NCI-H2081 (cell line): Measurements from ENCODE around the gene ATP5ME.
"Not testable (repeated sequence)": the region's sequence is repeated elsewhere in the genome, so short reads cannot be mapped to it uniquely, and the experiment has no call there.

Source experiments
- DNase-seq, 2 experiments: peaks; one replicate each; lab custom pipeline; 2025; lab: John Stamatoyannopoulos, UW

Gene ATP5ME

DNA sequence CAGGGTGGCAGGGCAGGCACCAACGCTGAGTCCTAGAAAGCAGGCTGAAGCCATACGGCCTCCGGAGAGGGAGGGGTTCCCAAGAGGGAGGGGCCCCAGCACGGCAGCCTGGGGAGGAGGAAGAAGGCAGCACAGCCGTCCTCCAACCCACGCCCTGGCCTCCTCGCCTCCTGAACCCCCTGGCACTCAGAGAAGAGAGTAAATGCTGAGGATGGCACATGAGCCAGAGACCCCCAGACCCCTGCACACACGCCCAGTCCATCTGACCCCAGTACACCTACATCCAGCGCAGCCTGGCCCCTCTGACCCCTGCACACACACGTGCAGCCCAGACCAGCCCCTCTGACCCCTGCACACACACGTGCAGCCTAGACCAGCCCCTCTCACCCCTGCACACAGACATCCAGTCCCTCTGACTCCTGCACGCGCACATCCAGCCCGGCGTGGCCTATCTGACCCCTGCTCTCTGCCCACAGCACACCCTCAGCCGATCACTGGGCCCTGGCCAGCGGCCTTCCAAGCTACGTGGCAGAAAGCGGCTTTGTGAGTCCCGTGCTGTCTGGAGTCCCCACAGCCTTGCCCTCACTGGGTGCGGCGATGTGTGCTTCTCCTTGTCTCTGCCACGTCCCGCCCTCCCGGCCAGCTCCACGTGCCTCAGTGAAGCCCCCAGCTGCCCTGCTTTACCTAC, 18.5 kb downstream of the ATP5ME start:
- DNase-seq = no peak

DNA sequence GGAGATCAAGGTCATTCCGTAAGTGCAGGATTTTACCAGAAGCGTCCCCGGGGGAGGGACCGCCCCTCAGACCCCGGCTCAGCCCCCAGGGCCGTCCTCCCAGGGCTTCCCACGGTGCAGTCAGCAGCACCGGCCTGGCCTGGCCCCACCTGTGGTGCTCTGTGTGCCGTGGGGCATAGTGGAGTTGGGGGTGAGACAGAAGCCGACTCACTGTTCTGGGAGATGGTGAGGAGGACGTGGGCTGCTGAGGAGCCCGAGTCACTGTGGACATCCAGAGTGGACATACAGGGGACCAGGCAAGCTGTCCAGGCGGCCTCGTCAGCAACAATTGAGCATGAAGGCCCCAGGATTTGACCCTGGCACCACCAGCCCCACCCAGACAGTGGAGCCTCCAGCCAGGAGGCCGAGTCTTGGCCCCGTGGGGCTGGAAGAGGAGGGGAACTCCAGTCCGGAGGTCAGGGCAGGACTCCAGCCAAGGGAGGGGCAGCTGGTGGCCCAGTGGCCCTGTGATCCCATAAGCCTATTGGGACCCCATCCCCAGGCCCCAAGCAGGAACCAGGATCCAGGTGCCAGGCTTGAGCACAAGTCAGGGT, 19.1 kb downstream of the ATP5ME start:
- DNase-seq = no peak

DNA sequence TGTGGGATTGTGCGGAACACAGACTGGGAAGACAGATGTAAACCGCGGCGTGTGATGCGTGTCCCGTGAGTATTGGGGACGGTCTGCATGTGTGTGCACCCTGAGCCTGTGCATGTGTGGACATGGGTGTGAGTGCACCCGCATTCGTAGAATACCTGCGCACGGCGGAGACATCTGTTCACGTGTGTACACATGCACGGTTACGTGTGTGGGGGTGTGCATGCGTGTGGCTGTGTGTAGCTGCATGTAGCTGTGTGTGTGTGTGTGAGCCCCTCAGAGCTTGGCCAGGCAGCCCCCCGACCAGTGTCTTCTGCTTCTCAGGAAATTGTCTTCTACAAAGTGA, 19.6 kb downstream of the ATP5ME start:
- DNase-seq = no peak

DNA sequence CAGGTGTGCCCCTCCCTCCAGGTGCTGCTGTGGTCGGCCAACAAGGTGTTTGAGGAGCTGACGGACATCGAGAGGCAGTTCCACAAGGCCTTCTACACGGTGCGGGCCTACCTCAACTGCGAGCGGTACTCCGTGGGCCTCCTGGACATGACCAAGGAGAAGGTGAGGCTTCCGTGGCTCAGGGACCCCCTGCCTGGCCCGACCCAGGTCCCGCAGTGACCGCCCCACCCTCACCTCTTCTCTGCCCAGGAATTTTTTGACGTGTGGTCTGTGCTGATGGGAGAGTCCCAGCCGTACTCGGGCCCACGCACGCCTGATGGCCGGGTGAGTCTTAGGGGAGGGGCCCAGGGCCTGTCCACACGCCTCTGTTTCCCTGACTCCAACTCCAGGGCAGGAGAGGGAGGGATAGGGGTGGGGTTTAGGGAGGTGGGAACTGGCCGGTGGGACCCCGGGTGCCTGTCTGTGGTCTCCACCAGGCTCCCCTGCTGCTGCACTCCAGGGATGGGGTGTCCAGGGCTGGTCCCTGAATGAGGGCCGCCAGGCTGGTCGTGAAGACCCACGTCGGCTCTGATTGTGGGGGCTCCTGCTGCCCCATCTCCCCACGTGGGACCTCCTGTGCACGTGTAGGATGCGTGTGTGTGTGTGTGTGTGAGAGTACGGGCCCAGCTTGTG, 20.1 kb downstream of the ATP5ME start:
- no peak for DNase-seq

DNA sequence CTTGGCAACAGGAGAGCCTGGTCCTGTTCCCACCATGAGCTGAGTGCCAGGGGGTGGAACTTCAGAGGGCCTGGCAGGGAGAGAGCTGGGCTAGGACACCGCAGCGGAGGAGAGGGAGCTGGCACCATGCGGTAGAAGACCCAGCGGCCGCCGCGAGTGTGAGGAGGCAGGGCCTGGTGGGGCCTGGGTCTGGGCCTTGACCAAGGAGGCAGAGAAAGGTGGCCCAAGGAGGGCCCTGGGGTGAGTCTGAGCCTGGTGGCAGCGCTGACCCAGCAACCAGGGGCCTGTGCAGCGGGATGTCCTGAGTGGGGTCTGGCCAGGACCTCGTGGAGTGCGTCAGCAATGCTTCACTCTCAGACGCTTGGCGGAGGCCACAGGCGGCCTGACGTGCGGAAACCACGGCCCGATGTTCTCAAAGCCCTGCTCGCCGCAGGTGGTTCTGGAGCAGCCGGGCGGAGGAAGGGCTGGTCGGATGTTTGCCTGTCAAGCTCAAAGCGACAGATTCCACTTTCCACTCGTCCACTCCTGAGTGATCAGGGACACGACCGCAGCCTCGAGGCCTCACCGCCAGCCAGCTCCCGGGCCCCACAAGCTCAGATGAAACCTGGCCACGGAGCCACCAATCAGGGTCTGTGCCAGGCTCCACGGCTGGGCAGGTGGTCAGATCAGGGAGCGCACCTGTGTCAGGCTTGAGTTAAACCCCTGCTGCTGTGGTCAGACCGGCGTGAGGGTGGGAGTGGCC, 20.8 kb downstream of the ATP5ME start:
- DNase-seq = no peak

DNA sequence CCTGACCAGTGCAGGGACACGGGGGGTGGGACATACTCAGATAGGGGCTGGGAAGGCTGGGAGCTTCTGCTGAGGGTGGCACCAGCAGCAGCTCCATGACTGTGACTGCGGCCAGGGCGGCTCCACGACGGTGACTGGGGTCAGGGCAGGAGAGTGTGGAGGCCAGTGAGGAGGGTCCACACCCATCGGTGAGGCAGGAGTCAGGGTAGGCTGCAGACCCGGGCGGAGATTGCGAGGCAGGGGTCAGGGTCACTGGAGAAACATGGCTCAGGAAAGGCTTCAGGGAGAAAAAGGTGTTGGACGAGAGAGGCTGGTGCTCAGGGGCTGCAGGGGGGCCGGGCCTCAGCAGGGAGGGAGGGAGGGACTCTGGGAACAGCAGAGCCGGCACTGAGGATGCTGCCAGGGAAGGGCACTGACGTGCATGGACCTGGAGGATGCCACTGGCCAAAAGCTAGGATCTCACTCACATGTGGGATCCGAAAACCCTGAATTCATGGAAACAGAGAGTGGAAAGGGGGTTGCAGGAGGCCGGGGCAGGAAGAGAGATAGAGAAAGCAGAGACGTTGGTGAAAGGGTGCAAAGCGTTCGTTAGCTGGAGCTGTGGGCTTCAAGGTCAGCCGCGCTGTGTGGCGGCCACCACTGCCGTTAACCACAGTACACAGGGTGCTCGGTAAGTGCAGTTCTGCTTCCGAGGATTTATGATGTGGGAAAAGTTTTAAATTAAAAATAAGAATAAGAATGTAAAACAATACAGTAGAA, 22.0 kb downstream of the ATP5ME start:
- no peak for DNase-seq

DNA sequence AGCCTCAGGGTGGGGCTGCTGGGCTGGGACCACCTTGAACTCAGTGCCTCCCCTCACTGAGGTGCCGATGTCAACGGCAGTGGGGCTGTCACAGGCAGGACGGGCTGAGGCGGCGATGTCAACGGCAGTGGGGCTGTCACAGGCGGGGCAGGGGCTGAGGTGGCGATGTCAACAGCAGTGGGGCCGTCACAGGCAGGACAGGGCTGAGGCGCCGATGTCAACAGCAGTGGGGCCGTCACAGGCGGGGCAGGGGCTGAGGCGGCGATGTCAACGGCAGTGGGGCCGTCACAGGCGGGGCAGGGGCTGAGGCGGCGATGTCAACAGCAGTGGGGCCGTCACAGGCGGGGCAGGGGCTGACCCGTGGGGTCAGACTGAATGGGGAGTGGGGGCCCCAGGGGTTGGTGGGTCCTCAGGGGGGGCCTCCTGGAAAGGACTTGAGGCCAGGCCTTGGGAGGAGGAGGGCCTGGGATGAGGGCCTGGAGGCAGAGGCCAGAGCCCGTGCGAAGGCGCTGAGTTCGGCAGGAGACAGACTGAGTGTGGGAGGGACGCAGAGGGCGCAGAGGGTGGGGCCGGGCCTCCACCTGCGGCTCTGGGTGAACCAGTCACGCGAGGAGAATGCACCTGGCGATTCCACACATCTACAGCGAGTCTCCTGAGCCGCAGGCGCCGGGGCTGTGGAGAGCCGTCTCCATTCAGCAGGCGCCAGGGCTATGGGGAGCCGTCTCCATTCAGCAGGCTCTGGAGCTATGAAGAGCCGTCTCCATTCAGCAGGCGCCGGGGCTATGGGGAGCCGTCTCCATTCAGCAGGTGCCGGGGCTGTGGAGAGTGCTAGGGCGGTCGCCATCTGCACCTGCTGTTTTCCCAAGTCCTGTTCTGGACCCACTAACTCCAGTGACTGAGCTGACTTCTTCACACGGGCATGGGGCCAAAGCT, 22.9 kb downstream of the ATP5ME start:
- no peak for DNase-seq

DNA sequence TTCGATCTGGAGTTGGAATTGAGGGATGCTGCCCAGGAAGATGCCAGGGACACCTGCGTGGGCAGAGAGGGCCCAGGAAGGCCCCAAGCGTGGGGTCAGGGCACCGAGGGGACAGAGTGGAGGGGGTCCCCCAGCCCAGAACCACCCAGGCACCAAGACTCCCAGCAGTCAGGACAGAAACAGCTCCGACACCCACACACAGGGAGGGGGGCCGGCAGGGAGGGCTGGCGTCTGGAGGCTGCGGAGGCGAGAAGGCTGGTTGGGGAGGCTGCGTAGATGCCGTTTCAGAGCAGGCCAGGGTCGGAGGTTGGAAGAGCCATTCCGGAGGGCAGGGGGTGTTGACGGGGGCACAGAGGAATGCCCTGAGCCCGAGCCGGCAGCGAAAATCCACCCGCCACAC, 23.6 kb downstream of the ATP5ME start:
- no peak for DNase-seq

DNA sequence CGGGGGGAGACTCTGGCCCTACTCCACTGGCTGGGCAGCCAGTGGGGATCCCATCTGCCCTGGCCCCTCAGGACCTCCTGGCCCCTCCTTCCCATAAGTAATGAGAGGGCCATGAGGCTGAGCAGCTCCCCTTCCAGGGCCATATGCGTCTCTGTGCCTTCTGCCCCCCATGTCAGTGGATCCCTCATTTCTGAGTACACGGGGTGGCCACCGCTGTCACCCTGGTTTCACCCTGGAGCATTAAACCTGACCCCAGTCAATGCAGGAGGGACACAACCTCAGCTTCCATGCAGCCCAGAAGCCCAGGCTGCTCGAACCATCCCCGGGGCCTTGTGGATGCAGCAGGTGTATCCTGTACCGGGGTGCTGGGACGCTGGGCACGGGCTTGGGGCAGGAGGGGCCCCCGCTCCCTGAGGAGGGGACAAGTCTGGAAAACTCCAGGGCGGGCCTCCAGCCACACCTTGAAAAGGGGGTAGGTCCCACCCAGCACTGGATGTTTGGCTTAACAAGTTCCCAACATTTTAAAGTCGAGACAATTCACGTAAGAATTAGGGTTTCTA, 24.2 kb downstream of the ATP5ME start:
- no peak for DNase-seq

DNA sequence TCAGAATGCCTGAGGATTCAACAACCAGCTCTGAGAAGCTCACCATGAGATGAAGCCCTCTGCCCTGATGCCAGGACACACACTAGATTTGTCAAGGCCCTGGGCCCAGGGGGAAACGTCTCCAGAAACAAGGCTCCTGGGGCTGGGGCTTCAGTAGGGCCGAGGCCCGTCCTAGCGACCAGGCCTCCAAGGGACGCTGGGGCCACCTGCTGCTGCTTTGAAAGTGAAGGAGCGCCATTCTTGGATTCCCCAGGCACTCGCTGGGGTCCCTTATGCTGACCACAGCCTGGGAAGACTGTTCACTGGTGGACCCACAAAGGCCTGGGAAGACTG, 24.8 kb downstream of the ATP5ME start:
- no peak for DNase-seq

DNA sequence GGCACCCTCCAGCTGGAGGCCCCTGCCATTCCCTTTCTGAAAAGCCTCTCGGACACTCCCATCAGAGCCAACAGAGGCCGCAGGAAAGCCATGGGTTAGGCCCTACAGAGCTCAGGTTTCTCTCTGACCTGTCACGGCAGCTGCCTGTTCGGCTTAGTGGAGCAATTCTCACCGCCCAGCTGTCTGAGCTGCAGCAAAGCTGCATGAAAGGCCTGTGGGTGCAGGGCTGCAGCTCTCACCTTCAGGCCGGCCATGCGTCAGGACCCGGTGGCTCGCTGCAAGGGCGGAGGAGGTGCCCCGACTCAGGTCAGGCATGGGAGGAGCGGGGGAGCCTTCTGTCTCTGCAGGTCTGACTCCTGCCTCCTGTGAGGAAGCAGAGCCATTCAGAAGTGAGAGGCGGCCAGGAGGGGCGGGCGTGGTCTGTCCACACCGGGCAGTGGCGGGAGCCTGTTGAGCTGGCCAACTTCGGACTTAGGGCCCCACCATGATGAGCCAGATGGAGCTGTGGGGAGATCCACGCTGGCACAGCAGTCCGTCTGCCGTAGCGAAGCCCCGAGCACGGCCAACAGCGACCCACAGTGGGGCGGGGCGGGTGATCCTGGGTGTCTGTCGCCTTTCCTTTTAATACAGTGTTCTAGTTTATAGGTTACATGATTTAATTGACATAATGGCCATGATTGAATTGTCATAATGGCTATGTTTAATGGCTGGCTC, 25.3 kb downstream of the ATP5ME start:
- no peak for DNase-seq

DNA sequence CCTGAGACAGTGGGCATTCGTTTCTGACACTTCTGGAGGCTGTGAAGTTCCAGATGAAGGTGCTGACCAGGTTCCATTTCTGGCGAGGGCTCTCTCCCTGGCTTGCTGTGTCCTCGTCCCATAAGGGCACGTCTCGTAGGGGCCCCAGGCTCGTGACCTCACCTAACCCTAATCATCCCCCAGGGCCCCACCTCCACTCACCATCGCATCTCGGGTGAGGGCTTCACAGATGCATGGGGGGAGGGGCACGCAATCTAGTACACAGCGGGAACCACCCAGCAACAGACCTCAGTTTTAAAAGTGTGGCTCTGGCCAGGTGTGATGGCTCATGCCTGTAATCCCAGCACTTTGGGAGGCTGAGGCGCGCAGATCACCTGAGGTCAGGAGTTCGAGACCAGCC, 26.6 kb downstream of the ATP5ME start:
- DNase-seq = no peak

DNA sequence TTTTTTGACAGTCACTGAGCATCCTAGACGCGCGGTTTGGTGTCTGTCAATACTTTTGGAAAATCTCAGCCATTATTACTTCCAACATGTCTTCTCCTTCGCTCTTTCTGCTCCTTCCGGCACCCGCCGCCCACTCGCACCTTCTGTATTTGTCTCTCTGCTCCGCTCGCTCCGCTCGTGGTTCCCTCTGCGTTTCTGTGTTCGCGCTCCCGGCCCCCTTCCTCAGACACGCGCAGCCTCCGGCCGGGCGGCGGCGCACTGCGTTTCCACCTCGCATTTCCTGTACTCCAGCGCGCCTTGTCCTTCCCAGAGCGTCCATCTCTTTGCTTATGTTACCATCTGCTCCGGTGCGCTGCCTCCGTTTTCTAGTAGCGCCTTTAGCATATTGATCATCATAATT, 27.6 kb downstream of the ATP5ME start:
- DNase-seq = no peak

DNA sequence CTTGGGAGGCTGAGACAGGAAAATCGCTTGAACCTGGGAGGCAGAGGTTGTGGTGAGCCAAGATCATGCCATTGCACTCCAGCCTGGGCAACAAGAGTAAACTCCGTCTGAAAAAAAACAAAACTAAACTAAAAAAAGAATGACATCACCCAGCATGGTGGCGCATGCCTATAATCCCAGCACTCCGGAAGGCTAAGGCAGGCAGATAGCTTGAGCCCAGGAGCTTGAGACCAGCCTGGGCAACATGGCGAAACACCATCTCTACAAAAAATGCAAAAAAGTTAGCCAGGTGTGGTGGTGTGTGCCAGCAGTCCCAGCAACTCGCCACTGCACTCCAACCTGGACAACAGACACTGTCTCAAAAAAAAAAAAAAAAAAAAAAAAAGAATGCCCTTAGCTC, 31.7 kb downstream of the ATP5ME start:
- DNase-seq = not testable (repeated sequence)

DNA sequence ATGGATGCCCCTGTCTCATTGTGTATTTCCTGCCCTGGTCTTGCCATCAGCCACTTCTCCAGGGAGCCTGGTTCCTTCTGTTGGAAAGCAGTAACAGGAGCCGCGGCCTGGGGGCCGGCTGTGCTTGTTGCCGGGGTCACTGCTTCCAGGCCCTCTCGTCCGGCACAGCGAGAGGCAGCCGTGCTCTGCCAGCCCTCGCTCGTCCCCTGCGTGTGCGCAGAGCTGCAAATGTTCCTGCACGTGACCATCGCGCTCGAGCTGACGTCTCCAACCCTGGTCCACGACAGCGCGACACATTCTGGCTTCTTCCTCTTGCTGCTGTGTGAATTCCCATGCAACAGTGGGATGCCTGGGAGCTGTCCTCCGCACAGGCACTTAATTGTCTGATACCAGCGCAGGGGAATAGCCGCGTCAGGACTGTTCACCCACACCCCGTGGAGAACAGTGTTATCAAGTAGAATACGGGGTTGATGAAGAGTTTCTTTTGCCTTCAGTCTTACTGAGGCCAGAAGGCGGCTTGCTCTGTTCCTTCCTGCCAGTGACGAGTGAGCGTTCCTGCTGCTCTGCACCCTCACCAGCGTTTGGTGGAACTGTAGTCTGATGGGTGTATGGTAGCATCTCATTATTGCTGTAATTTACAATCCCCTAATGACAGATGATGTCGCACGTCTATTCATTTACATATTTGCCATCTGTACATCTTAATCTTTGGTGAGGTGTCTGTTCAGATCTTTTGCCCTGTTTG, 36.4 kb downstream of the ATP5ME start:
- no peak for DNase-seq

DNA sequence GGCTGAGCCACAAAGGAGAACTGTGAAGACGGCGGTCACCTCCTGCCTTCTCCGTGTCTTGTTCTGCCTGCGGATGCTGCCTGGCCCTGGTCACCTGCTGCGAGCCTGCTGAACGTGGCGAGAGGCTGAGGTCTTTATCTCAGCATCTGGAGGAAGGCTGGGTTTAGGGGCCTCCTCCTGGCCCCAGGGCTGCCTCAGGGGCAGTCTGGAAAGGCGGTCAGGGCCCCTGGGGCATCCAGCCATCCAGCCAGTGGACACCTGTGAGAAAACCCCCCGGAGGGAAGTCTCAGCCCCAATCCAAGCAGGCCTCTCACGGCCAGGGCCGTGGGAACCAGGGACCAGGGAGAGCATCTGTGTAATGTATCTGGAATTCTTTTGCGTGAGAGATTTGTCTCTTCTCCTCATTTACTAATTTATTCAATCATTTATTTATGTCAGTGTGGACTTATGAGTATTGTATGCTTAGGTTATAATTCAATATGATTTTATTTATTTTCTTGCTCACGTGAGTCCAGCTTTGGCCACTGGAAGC, 37.4 kb downstream of the ATP5ME start:
- DNase-seq = no peak

DNA sequence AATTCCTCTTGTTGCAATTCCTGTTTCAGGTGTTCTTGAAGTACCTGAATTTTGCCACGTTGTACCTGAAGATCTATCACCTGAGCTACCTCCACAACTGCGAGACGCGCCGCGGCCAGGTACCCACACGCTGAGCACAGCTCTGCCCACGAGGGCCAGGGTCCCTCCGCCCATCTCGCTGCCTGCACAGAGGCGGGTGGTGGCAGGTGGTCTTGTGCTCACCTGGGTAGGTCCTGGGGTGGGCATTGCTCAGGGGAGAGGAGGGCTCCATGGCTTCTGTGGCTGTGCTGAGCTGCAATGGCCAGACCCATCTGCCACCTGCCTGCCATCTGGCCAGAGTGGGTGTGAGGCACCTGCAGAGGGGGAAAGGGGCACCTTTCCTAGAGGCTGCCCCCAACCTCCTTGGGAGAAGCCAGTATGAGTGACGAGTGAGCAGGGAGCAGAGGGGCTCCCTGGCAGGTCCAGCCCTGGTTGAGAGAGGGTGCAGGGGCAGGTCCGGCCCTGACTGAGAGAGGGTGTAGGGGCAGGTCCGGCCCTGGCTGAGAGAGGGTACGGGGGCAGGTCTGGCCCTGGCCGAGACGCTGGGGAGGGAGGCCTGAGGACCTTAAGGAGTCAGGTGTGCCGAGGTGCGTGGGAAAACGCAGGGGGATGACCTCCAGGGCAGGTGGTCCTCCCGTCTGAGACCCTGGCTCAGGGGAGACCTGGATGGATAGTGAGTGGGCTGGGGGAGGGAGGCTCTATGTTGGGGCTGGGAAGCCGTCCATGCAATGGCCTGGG, 38.0 kb downstream of the ATP5ME start:
- DNase-seq = no peak

DNA sequence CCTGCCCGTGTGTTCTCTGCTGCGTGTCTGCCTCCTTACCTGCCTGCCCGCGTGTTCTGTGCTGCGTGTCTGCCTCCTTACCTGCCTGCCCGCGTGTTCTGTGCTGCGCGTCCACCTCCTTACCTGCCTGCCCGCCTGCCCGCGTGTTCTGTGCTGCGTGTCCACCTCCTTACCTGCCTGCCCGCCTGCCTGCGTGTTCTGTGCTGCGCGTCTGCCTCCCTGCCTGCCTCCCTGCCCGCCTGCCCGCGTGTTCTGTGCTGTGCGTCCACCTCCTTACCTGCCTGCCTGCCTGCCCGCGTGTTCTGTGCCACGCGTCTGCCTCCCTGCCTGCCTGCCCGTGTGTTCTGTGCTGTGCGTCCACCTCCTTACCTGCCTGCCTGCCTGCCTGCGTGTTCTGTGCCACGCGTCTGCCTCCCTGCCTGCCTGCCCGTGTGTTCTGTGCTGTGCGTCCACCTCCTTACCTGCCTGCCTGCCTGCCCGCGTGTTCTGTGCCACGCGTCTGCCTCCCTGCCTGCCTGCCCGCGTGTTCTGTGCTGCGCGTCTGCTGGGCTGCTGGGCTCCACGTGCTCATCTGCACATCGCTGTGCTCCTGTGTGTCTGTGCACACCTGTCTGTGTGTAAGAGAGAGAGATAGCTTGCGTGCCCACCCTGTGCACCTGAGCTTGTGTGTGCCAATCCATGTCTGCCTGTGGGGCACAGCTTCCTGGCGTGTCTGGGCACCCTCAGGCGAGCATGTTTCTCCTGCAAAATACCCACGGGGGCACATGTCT, 38.8 kb downstream of the ATP5ME start:
- not testable (repeated sequence) for DNase-seq
